WTC11 (cell line): Measurements from ENCODE around the gene GK2.

Source experiments
- AFF4 ChIP-seq: sonication (generic); formaldehyde crosslinking; IDR thresholded peaks from 2 replicates; pipeline ENCODE4 v1.8.1; 2023; ENCODE audit warnings: mild to moderate bottlenecking, missing genetic modification reagents, borderline replicate concordance
- ATF1 ChIP-seq: sonication (generic); formaldehyde crosslinking; IDR thresholded peaks from 2 replicates; pipeline ENCODE4 v1.8.1; 2023; ENCODE audit warnings: mild to moderate bottlenecking, moderate library complexity, missing genetic modification reagents
- CTCF ChIP-seq: fragments of 200-600 bp; IDR thresholded peaks from 2 replicates; pipeline ENCODE4 v1.8.0; 2022; ENCODE audit warnings: antibody characterized with exemption
- MAX ChIP-seq: sonication (generic); formaldehyde crosslinking; IDR thresholded peaks from 2 replicates; pipeline ENCODE4 v1.8.0; 2022; ENCODE audit warnings: mild to moderate bottlenecking, missing genetic modification reagents
- MYBL2 ChIP-seq: sonication (generic); formaldehyde crosslinking; IDR thresholded peaks from 2 replicates; pipeline ENCODE4 v1.8.1; 2023; ENCODE audit warnings: mild to moderate bottlenecking, moderate library complexity, missing genetic modification reagents
- NR1H2 ChIP-seq: sonication (generic); formaldehyde crosslinking; IDR thresholded peaks from 2 replicates; pipeline ENCODE4 v1.9.0; 2021; ENCODE audit warnings: mild to moderate bottlenecking, moderate library complexity, missing genetic modification reagents
- PRRX2 ChIP-seq: fragments of 250-450 bp; sonication (Bioruptor Pico); IDR thresholded peaks from 2 replicates; pipeline ENCODE4 v1.8.0; 2021; ENCODE audit warnings: mild to moderate bottlenecking

- TF ChIP-seq AFF4 (CRISPR knock-in tag) (no peak), CTCF (no peak), MYBL2 (CRISPR knock-in tag) (no peak), PRRX2 (CRISPR knock-in tag) (no peak), ATF1 (CRISPR knock-in tag) (no peak), MAX (no peak), NR1H2 (no peak)
Measured at GRCh38 chr4:79390890-79391289, 17.1 kb downstream of the GK2 start.
